Fibroblast of peridontal ligament (primary cell): ENCODE results near the gene GOLIM4.
A peak's percentile ranks its signal among the peaks of the same experiment; 100 is the strongest.
"Not testable (repeated sequence)": the region's sequence is repeated elsewhere in the genome, so short reads cannot be mapped to it uniquely, and the experiment has no call there.

Source experiments
- DNase-seq: peaks from one replicate; pipeline ENCODE4 v3.0.0-alpha.2; 2010; ENCODE audit errors: extremely low read depth

The GOLIM4 gene

DNA sequence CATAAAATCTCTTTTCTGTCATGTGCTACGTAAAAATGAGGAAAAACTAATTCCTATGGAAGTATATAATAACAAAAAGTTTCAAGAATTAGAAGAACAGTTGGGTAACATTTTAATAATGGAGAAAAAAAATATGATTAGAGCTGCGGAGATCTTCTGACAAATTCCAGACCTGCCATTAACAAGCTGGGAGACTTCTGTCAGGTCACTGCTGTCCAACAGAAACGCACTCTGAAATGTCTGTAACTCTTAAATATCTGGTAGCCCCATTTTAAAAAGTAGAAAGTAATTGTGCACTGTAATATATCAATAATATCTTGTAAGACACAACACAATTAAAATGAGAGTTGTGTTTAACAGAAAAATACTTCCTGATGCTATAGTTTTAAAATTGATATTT is 15.7 kb downstream of the GOLIM4 start:
- no peak for DNase-seq

GRCh38 chr3:168077091-168077490 is 18.6 kb downstream of the GOLIM4 start:
- no peak for DNase-seq

GRCh38 chr3:168073842-168074605 is 21.7 kb downstream of the GOLIM4 start:
- DNase-seq, result no peak

DNA sequence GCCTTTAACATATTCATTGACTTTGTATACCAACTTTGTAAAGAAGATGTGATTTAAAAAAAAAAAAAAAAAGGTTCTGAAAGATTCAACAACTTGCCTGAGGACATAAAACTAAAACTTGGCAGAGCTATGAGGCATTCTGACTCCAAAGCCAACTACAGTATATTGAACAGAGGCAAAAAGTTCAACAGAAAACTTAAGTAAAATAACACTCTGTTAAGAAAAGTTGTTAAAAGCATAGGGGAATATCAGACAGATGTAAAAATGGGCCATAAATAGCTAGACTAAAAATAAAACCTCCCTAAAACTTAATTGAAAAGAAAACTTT is 23.4 kb downstream of the GOLIM4 start:
- peak; percentile 55 for DNase-seq

DNA sequence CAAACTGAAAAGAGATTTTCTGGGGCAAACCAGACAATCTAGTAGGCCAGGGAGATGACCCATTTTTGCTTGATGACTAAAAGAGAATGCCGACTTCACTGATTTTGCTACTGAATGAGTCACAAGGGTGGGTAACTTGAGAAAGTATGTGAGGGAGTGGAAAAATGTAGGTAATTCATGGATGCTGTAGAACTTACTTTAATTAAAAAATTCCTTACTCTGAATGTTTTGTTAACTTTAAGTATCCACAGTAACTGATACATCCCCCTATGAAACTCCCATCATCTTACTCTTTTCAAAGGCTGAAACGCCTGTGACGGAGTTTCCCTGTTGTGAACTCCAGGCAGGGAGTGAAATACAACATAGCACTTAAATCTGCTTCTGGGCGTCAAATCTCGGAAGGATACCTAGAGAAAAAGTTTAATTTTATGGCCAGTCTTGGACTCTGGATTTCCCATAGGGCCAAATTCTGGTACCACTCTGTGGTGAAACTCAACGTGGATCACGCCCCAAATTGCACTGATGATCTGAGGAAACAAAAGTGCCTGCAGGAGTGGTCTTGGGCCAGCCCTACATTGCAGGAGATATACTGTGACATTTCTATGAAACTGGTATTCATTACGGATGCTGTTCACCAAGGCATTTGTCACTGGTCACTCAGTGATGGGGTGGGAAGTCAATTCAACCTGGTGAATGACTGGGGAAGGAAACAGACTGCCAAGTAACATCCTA is 24.0 kb downstream of the GOLIM4 start:
- peak; percentile 86 for DNase-seq

GRCh38 chr3:168070919-168071318 is 24.8 kb downstream of the GOLIM4 start:
- no peak for DNase-seq

GRCh38 chr3:168068346-168068745 is 27.4 kb downstream of the GOLIM4 start:
- no peak for DNase-seq

DNA sequence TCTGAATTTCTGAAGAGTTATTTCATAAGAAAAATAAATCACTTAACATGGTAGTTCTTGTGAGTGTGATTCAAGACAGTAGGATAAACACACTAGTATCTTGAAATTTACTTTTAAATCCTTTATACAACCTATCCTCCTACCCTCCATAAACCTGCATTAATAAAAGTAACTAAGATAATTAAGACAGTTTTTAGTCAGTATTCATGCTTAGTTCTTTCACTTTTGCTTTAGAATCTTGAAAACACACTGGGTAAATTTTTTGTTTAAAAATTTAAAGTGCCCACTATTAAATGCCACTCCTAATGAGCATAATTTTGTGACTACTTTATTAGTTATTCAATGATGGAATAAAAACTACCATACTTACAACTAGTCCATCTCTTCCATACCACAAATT is 28.8 kb downstream of the GOLIM4 start:
- no peak for DNase-seq

DNA sequence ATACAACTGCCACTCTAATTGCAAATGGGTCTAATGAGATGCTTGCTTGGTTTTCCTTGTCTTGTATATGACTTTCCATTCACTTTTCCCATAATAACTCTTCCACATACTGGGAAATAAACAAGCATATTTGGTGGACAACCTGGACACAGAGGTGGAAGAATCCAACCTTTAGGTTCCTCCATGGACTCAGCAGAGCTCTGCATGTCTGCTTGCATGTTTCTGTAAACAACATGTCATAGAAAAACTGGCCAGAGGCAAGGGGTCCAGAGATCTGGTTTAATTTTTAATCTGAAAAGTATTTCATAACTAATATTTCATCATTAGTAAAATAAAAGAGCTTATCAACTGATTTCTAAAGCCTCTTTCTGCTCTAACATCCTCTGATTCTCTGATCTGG is 30.2 kb downstream of the GOLIM4 start:
- no peak for DNase-seq

DNA sequence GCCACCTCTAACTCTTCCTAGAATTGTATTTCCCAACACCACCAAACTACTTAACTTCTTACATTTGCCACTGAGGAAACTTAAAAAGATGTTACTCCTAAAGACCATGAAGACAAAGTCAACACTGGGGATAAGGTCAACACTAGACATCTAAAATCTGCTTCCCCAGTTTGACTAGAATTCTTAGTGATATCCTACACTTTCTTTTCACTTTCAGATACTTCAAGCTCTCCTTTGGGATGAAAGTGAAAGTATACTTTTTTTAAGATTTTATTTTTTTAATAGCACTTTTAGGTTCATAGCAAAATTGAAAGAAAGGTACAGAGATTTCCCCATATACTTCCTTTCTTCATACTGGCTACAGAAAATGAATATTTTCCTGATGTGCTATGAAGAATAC is 32.6 kb downstream of the GOLIM4 start:
- no peak for DNase-seq

DNA sequence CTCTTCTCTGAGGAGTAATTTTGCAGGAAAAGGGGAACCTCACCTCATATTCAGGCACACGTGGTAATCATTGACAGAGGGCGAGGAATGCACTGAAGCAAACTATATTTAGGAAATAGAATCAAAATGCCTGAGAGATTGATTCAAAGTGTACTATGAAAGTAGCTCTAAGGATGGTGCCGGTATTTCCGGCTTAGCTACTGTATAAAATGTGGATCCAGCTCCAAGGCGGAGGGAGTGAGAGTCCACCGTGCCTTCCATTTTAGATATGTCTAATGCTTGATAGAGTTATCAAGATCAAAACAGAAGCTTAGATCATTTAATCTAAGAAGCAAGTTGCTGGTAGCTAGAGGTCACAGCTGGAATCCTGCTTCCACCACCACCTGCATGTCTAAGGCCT is 33.0 kb downstream of the GOLIM4 start:
- no peak for DNase-seq

- DNase-seq, result no peak
Measured at GRCh38 chr3:168061332-168061996, 34.3 kb downstream of the GOLIM4 start.

- DNase-seq, result no peak
Measured at GRCh38 chr3:168060317-168060716, 35.4 kb downstream of the GOLIM4 start.

DNA sequence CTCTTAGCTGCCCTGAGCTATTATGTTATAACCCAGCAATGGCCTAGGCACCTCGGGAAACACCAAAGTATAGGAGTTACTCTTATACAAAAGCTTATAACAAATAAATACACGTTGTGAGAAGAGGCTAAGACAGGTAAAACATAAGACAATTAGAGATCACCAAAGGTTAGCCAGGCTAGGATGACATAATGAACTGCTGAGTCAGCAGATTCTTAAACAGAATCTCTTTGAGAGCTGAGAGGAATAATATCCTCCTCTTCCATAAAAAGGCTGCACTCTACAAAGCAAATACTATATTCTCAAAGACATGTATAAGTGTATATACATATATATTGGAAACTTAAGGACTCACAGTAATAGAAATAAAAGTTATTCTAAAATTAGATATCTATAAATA is 37.2 kb downstream of the GOLIM4 start:
- DNase-seq, result no peak

- DNase-seq, result not testable (repeated sequence)
Measured at GRCh38 chr3:168056398-168057230, 39.1 kb downstream of the GOLIM4 start.

GRCh38 chr3:168054447-168054846 is 41.3 kb downstream of the GOLIM4 start:
- DNase-seq, result no peak

GRCh38 chr3:168053115-168053514 is 42.6 kb downstream of the GOLIM4 start:
- DNase-seq, result no peak

DNA sequence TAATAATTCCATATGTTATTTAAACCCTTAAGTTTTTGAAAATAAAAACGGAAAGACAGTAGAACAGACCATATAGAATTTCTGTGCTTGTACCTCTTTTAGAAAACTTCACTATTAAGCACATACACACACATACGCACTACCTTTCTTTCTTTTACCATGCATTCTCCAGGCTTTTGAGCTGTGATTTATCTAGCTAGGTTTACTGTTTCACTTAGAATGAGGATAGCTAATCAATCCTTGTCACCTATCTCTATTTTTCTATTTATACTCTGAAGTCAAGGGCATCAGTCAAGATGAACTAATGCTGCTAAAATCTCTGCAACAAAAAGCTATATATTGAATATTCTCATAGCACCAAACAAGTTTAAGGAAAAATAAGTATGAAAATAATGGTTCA is 43.2 kb downstream of the GOLIM4 start:
- no peak for DNase-seq

GRCh38 chr3:168051531-168052471 is 43.9 kb downstream of the GOLIM4 start:
- DNase-seq, result peak; percentile 77

GRCh38 chr3:168051070-168051469 is 44.7 kb downstream of the GOLIM4 start:
- DNase-seq, result no peak
